DMS 273 (cell line): ENCODE measurements around the gene PRMT7.
A peak's percentile ranks its signal among the peaks of the same experiment; 100 is the strongest.

Source experiments
- DNase-seq: peaks from one replicate; lab custom pipeline; 2025; ENCODE audit not compliant: unreplicated experiment; lab: John Stamatoyannopoulos, UW

Gene PRMT7

DNA sequence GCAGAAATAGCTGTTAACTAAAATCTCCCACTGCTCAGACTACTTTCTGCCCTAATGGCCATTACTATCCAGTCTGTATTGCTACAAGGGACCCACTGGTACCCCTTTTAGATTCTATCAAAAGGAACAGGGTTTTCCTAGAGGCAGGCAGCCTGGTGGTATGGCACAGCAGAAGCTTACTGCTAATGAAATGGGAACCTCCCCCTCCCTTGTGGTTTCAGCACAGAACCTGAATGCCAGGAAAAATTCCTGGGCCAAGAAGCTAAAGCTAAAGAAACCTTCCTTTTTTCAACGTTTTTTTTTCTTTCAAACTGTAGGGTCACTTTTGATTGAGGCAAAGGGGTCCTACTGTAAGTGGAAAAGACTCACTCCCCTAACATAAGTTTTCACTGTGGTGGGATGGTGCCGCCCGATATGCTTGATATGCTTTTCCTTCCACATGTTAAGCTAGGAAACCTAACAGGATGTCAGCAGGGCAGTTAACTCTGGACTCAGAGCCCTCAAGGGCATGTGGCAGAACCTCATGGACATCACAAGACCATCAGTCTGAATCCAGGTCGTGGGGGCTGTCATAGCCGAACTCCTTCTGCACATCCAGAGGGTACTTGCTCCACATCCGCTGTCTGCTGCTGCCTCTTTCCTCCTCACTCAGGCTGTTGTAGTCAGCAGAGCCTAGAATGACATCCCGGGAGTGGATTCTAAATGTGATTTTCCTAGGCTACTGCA, 9.9 kb upstream of the PRMT7 start:
- no peak for DNase-seq

GRCh38 chr16:68306633-68307032, 4.2 kb upstream of the PRMT7 start:
- no peak for DNase-seq

- DNase-seq, result no peak
Measured at GRCh38 chr16:68309799-68310198, 1.0 kb upstream of the PRMT7 start.

GRCh38 chr16:68310437-68310773, 414 bp upstream of the PRMT7 start:
- no peak for DNase-seq

DNA sequence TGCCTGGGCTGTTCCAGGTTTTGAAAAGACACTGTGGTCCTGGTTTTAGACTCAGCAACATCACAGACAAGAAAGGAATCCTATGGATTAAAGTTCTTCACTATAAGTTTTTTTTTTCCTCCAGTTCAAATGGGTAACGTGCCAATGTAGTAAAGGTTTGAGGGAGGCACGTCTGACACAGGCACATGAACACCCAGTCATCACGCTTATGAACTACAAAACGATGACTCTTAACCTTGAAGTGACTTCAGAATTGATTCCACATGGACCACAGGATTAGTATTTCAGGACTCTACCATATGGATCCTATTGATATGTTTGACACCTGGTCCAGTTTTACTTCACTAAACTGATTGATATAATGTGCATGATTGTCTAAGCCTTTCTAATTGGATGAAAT, 2.3 kb downstream of the PRMT7 start:
- no peak for DNase-seq

GRCh38 chr16:68319185-68319908, 8.5 kb downstream of the PRMT7 start:
- DNase-seq, result no peak

DNA sequence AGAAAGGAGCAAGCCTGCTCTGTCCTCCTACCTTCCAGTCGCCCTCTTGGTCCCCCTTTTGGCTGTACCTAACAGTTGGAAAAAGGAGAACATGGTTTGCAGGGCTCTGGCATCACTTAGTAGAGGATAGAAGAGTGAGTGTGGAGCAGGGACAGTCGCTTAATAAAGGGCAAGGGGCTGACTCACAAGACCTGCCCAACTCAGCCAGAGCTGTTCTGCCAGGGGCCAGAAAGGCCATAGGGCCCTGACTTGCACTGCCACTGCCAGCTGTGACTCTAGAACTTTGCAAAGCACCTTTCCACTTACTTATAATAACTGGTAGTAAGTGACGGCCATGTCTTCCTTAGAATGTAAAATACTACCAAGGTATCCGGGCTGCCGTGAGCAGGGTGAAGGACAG, 13.5 kb downstream of the PRMT7 start:
- no peak for DNase-seq

GRCh38 chr16:68324780-68325357, 14.1 kb downstream of the PRMT7 start:
- no peak for DNase-seq

DNA sequence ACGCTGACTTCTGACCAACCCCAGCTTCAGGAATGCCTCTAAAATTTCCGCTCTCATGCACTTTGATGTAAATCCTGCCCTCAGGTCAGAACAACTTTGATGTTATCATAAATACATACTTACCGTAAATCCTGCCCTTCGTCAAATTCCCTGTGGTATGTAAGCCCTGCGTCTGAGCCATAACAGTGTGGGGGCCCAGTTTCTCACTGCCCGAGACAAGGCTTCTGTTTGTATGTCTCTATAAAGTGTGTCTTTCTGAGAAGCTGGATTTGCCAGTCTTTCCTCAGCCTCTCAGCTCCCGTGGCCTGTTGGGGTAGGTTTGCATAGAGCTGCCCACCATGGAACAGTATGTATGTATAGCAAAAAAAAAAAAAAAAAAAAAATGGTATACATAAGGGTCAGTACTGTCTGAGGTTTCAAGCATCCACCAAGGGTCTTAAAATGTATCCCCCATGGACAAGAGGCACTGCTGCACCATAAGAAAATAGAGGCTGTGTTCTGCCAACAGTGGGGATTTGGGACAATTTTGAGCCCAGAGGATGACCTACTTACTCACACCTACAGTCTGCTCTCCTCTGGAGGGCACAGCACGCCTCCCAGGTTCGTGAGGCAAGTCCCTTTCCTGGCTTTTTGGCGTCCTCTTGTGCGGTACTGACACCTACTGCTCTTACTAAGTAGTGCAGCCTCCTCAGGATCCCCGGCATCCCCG, 17.5 kb downstream of the PRMT7 start:
- DNase-seq, result peak; percentile 93

GRCh38 chr16:68328860-68329390, 18.1 kb downstream of the PRMT7 start:
- no peak for DNase-seq

DNA sequence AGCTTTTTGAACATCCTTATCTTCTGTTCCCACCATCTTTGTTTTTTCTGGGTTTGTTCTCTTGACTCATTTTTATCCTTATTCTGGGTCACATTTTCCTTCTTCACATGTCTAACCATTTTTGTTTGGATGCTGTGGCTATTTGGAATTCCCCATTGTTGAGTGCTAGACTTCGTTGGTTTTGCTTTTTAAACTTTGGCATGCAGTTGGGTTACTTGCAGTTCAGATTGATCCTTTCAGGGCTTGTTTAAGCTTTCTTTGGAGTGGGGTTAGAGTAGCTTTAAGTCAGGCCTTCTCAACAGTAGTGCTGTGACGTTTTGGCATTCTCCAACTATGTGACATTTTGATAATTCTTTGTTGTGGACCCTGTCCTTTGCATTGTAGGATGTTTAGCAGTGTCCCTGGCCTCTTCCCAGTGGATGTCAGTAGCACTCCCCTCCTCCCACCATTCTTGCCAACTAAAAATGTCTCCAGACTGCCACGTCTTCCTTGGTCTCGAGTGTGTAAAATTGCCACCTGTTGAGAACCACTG, 21.1 kb downstream of the PRMT7 start:
- DNase-seq, result no peak

GRCh38 chr16:68332411-68333121, 21.7 kb downstream of the PRMT7 start:
- DNase-seq, result no peak

- no peak for DNase-seq
Measured at GRCh38 chr16:68335175-68335574, 24.4 kb downstream of the PRMT7 start.

- no peak for DNase-seq
Measured at GRCh38 chr16:68338326-68339119, 27.7 kb downstream of the PRMT7 start.

- no peak for DNase-seq
Measured at GRCh38 chr16:68339214-68339613, 28.4 kb downstream of the PRMT7 start.

- DNase-seq, result no peak
Measured at GRCh38 chr16:68342620-68343019, 31.8 kb downstream of the PRMT7 start.

DNA sequence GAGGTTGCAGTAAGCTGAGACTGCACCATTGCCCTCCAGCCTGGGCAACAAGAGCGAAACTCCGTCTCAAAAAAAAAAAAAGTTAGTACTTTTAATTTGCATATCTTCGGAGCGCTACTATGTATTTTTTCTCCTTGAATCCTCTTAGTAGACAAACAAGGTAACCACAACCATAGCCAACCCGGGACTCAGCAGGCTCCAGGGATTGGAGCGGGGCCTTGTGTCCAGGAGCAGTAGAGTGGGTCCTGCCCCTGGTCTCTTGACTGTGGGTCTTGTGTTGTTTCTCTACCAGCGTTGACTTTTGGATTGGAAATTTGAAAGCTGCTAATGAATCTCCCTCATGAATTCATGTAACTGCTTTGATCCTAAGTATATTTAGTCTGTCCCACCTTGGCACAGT, 32.3 kb downstream of the PRMT7 start:
- no peak for DNase-seq

- DNase-seq, result no peak
Measured at GRCh38 chr16:68344252-68344651, 33.4 kb downstream of the PRMT7 start.

GRCh38 chr16:68345351-68345810, 34.6 kb downstream of the PRMT7 start:
- DNase-seq, result no peak
